Measurements from ENCODE around the gene GLRX2.
A peak's percentile ranks its signal among the peaks of the same experiment; 100 is the strongest.
"Not testable (repeated sequence)": the region's sequence is repeated elsewhere in the genome, so short reads cannot be mapped to it uniquely, and the experiment has no call there.

The GLRX2 gene

DNA sequence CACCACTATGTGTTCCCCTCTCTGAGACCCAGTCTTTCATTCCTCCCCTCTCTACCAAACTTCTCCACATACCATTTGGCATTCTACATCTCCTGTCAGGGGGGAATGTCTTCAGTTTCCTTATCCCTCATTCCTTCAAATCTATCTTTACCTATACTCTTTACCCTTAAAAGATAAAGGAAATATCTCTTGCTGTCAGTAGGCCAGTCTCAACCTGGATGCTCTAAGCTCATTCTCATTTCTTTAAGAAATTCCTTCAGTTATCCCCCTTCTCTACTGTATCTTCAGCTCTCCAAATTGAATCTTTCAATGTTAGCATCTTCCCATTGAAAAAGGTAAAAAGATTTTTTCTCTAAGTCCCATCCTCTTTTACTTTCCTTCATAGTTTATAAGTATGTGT lies 39.3 kb downstream of the GLRX2 start:
- H3K9ac ChIP-seq (ENCODE audit: low read depth, low read length) = no peak overlapping the region
- H3K36me3 ChIP-seq (ENCODE audit: control insufficient read depth, insufficient read depth, low read length) = peaks cover 10% of the 10 kb centered on the region; the same call in 1 of the 2 replicates
- peaks cover 7% of the 10 kb centered on the region for H3K4me1 ChIP-seq (ENCODE audit: control insufficient read depth, insufficient read depth, low read length)
- H3K27ac ChIP-seq (ENCODE audit: low read depth, low read length) = no peak overlapping the region
- H3K4me3 ChIP-seq (ENCODE audit: low read depth, low read length) = no peak overlapping the region
- no peaks in the 10 kb centered on the region for H3K9me3 ChIP-seq (ENCODE audit: control insufficient read depth, insufficient read depth, low read length)
- no peaks in the 10 kb centered on the region for H3K27me3 ChIP-seq (ENCODE audit: control insufficient read depth, insufficient read depth, low read length)

DNA sequence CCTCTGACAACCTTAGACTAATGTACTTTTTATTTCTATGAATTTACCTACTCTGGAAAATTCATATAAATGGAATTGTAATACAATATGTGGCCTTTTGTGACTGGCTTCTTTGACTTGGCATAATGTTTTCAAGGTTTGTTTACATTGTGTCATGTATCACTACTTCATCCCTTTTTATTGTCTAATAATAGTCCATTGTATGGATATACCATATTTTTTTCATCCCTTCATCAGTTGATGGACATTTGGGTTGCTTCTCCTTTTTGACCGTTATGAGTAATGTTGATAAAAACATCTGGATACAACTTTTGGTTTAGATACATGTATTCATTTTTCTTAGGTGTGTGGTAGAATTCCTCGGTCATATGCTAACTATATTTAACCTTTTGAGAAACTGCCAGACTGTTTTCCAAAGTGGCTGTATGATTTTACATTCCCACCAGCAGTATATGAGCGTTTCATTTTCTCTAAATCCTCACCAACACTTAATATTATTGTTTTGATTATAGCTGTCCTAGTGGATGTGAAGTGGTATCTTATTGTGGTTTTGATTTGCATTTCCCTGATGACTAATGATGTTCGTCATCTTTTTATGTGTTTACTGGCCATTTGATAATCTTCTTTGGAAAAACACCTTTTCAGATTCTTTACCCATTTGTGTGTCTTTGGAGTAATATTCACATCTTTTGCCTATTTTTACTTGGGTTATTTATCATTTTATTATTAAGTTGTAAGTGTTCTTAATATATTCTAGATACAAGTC lies 42.3 kb downstream of the GLRX2 start:
- Histone ChIP-seq H3K4me3 (ENCODE audit: low read depth, low read length) (no peak overlapping the region), H3K27ac (ENCODE audit: low read depth, low read length) (no peak overlapping the region), H3K4me1 (ENCODE audit: control insufficient read depth, insufficient read depth, low read length) (peaks cover 9% of the 10 kb centered on the region; the same call in 1 of the 2 replicates), H3K9me3 (ENCODE audit: control insufficient read depth, insufficient read depth, low read length) (no peaks in the 10 kb centered on the region), H3K36me3 (ENCODE audit: control insufficient read depth, insufficient read depth, low read length) (no peaks in the 10 kb centered on the region), H3K27me3 (ENCODE audit: control insufficient read depth, insufficient read depth, low read length) (no peaks in the 10 kb centered on the region), H3K9ac (ENCODE audit: low read depth, low read length) (no peak overlapping the region)

DNA sequence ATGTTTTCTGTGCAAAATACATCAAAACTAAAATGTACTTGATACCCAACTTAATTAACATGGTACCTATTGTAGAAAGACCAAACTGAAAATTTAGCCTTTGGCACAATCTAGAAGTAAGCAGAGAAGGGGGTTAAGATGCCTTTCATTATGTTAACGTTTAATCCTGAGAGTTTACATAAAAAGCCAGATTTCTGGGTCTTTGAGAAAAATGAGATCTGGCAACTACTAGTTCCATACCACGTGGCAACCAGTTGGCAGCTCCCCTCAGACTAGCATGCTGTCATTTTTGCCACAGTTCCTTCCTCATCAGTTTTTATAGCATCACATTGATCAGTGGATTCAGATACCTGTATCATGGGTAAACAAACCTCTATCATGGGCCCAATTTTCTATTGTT lies 44.3 kb downstream of the GLRX2 start:
- H3K27ac ChIP-seq (ENCODE audit: low read depth, low read length) = peak overlapping the region; percentile 97
- no peaks in the 10 kb centered on the region for H3K27me3 ChIP-seq (ENCODE audit: control insufficient read depth, insufficient read depth, low read length)
- H3K9me3 ChIP-seq (ENCODE audit: control insufficient read depth, insufficient read depth, low read length) = no peaks in the 10 kb centered on the region
- peak overlapping the region; percentile 98 for H3K4me3 ChIP-seq (ENCODE audit: low read depth, low read length)
- no peaks in the 10 kb centered on the region for H3K36me3 ChIP-seq (ENCODE audit: control insufficient read depth, insufficient read depth, low read length)
- H3K9ac ChIP-seq (ENCODE audit: low read depth, low read length) = no peak overlapping the region
- H3K4me1 ChIP-seq (ENCODE audit: control insufficient read depth, insufficient read depth, low read length) = peaks cover 9% of the 10 kb centered on the region; the same call in 1 of the 2 replicates

DNA sequence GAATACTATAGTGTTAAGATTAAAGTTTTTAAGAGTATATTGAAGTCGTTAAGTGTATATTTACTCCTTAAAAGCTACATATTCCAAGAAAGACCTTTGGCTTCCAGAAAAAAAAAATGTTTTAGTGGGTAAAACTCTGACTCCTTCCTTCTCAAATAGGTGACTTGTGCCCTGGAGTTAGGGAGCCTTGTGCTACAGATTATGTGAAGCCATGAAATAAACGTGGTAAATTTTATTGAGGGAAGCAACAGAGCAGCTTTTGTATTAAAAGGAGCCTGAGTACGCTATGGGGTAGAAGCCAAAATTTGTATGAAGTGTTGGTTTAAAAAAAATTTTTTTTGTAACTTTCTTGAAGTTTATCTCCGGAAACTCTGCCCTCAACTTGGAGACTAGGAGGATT lies 44.8 kb downstream of the GLRX2 start:
- H3K4me3 ChIP-seq (ENCODE audit: low read depth, low read length) = peak overlapping the region; percentile 98
- no peaks in the 10 kb centered on the region for H3K36me3 ChIP-seq (ENCODE audit: control insufficient read depth, insufficient read depth, low read length)
- H3K4me1 ChIP-seq (ENCODE audit: control insufficient read depth, insufficient read depth, low read length) = peaks cover 9% of the 10 kb centered on the region; the same call in 1 of the 2 replicates
- H3K9me3 ChIP-seq (ENCODE audit: control insufficient read depth, insufficient read depth, low read length) = no peaks in the 10 kb centered on the region
- H3K9ac ChIP-seq (ENCODE audit: low read depth, low read length) = peak overlapping the region; percentile 95
- no peaks in the 10 kb centered on the region for H3K27me3 ChIP-seq (ENCODE audit: control insufficient read depth, insufficient read depth, low read length)
- peak overlapping the region; percentile 97 for H3K27ac ChIP-seq (ENCODE audit: low read depth, low read length)

DNA sequence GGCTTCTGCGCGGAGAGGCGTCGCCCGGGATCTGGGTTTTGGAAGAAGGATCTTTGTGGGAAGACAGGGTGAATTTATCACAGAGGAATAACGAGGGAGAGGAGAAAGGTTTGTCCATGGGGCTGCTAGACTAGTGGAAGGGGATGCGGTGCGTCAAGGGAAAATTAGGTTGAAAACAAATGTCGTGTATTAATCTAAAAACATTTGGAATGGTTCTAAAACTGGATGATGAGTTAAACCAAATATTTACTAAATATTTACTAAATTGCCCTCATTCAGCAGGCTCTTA lies 45.2 kb downstream of the GLRX2 start:
- peak overlapping the region; percentile 98 for H3K4me3 ChIP-seq (ENCODE audit: low read depth, low read length)
- H3K9ac ChIP-seq (ENCODE audit: low read depth, low read length) = peak overlapping the region; percentile 95
- H3K4me1 ChIP-seq (ENCODE audit: control insufficient read depth, insufficient read depth, low read length) = peaks cover 9% of the 10 kb centered on the region; the same call in 1 of the 2 replicates
- no peaks in the 10 kb centered on the region for H3K9me3 ChIP-seq (ENCODE audit: control insufficient read depth, insufficient read depth, low read length)
- H3K36me3 ChIP-seq (ENCODE audit: control insufficient read depth, insufficient read depth, low read length) = no peaks in the 10 kb centered on the region
- H3K27me3 ChIP-seq (ENCODE audit: control insufficient read depth, insufficient read depth, low read length) = no peaks in the 10 kb centered on the region
- H3K27ac ChIP-seq (ENCODE audit: low read depth, low read length) = peak overlapping the region; percentile 97

DNA sequence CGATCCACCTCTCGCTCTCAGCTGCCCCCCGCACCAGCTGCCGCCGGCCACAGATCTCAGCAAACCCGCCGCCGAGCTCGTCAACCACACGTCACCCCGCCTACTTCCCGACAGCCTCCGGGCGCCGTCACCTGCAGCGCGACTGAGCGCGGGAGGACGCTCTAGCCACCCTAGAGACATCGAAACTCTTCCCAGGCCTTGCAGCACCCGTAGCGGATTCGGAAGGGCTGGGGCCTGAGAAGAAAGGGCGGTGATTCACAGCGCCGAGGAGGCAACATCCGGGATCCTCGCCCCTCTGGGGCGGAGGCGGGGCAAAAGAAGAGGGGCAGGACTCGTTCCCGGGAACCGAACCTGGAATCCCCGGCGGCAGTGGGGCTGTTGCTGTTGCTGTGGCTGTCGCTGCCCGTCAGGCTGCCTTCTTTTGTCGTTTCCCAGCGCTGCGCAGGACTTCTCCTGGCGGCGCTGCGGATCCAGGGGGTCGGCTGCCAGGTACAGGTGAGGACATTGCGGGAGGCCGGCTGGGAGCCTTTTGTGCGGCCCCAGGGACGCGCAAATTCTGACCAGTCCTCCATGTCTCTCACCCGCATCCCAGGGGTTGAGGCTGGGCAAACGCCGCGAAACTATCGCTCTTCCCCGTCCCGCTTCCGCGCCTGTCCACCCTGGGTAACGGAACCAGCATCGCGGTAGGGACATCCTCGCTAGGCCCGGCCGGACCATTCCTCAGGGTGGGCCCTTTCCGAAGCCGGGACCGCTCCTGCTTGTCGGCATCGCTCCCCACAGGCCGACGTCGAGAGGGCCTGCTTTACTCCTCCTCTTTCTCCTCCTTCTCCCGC lies 45.7 kb downstream of the GLRX2 start, which contains the start of the genes RO60 and UCHL5:
RO60 (plus strand) TSS at position 331 of the 833 bp plus-strand sequence. CDS start 9,443 bp downstream, outside the sequence.
UCHL5 (minus strand) TSS at position 79 of the 833 bp plus-strand sequence. CDS start 100 bp downstream, outside the sequence.
- Histone ChIP-seq H3K27ac (ENCODE audit: low read depth, low read length) (peak within 1 kb of the TSS; percentile 97), H3K36me3 (ENCODE audit: control insufficient read depth, insufficient read depth, low read length) (no peaks in the 10 kb centered on the region), H3K4me1 (ENCODE audit: control insufficient read depth, insufficient read depth, low read length) (peaks cover 9% of the 10 kb centered on the region; the same call in 1 of the 2 replicates), H3K9me3 (ENCODE audit: control insufficient read depth, insufficient read depth, low read length) (no peaks in the 10 kb centered on the region), H3K4me3 (ENCODE audit: low read depth, low read length) (peak within 1 kb of the TSS; percentile 98), H3K27me3 (ENCODE audit: control insufficient read depth, insufficient read depth, low read length) (no peaks in the 10 kb centered on the region), H3K9ac (ENCODE audit: low read depth, low read length) (peak within 1 kb of the TSS; percentile 95)

DNA sequence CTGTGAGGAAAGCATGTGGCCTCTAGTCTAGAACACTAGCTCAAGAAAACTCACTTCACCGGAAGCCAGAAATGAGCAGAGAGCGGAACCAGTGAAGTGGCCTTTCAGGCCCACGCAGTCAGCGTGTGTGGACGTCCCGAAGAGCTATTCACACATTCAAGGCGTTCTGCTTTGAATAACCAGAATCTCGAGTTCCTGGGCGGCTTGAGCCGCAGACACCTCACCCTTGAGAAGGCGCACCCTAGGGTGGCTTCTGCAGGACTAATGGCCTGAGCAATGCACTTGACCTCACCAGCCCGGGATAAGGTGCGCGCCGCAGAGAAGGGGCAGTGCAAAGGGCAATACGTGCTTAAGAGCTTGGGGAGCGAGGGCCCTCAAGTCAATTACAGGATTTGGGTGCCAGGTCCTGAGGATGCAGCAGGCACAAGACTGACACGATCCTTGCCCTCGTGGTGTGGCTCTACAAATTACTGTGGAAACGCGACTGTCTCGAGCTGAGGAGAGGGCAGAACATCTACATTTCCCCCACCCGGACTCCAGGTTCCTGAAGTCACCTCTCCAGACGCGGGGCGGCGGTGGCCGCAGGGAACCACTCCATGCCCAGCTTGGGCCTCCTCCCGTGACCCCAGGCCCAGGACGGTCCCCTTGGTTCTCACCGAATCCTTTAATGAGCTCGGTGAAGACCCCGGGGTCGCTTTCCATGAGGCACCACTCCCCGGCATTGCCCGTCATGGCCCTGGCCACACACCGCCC lies 46.5 kb downstream of the GLRX2 start:
- peak overlapping the region; percentile 95 for H3K9ac ChIP-seq (ENCODE audit: low read depth, low read length)
- H3K27me3 ChIP-seq (ENCODE audit: control insufficient read depth, insufficient read depth, low read length) = no peaks in the 10 kb centered on the region
- peak overlapping the region; percentile 98 for H3K4me3 ChIP-seq (ENCODE audit: low read depth, low read length)
- peaks cover 9% of the 10 kb centered on the region; the same call in 1 of the 2 replicates for H3K4me1 ChIP-seq (ENCODE audit: control insufficient read depth, insufficient read depth, low read length)
- H3K27ac ChIP-seq (ENCODE audit: low read depth, low read length) = peak overlapping the region; percentile 97
- no peaks in the 10 kb centered on the region for H3K36me3 ChIP-seq (ENCODE audit: control insufficient read depth, insufficient read depth, low read length)
- H3K9me3 ChIP-seq (ENCODE audit: control insufficient read depth, insufficient read depth, low read length) = no peaks in the 10 kb centered on the region

DNA sequence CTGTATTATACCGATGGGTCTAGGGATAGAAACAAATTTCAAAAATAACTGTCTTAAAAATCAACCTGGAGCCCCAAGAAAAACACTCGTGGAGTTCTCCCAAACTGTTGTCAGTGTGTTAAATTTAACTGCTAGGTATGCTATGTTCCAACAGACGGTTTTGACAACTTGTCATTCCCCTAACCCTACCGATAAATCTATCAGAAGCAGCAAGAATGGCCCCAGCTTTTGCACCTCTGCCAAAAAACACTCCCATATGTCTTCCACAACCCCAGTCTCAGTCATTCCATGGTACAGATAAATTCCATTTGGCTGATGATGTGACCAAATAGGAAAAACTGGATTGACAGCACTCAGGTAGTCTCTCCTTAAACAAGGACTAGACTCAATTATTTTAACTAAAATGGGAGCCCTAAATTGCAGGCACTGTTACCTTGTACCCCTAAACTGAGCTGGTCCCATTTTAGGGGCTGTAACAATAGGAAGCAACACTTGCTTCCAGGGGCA lies 51.0 kb downstream of the GLRX2 start:
- Histone ChIP-seq H3K9ac (ENCODE audit: low read depth, low read length) (no peak overlapping the region), H3K4me3 (ENCODE audit: low read depth, low read length) (no peak overlapping the region), H3K27ac (ENCODE audit: low read depth, low read length) (no peak overlapping the region), H3K27me3 (ENCODE audit: control insufficient read depth, insufficient read depth, low read length) (no peaks in the 10 kb centered on the region), H3K4me1 (ENCODE audit: control insufficient read depth, insufficient read depth, low read length) (peaks cover 3% of the 10 kb centered on the region; the same call in 1 of the 2 replicates), H3K36me3 (ENCODE audit: control insufficient read depth, insufficient read depth, low read length) (peaks cover 23% of the 10 kb centered on the region), H3K9me3 (ENCODE audit: control insufficient read depth, insufficient read depth, low read length) (no peaks in the 10 kb centered on the region)

DNA sequence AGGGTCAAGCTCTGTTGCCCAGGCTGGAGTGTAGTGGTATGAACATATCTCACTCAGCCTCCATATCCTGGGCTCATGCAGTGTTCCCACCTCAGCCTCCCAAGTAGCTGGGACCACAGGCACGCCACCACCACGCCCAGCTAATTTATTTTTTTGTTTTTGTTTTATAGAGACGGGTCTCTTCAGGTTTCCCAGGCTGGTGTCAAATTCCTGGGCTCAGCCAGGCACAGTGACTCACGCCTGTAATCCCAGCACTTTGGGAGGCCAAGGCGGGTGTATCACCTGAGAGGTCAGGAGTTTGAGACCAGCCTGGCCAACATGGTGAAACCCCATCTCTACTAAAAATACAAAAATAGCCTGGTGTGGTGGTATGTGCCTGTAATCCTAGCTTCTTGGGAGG lies 56.3 kb downstream of the GLRX2 start:
- not testable (repeated sequence) for H3K27me3 ChIP-seq (ENCODE audit: control insufficient read depth, insufficient read depth, low read length); H3K9me3 ChIP-seq (ENCODE audit: control insufficient read depth, insufficient read depth, low read length); H3K9ac ChIP-seq (ENCODE audit: low read depth, low read length); H3K4me3 ChIP-seq (ENCODE audit: low read depth, low read length); H3K27ac ChIP-seq (ENCODE audit: low read depth, low read length)
- H3K4me1 ChIP-seq (ENCODE audit: control insufficient read depth, insufficient read depth, low read length) = peaks cover 11% of the 10 kb centered on the region
- H3K36me3 ChIP-seq (ENCODE audit: control insufficient read depth, insufficient read depth, low read length) = peaks cover 39% of the 10 kb centered on the region
